T-helper 1 cell treated with Interleukin-12 subunit alpha and Interleukin-12 subunit beta and Interleukin-4 antibody, amounts not matched to agents 30 ng/mL and 1 ng/mL, for 36 hours (primary cell): ENCODE data around the gene RUNX2. TPM values are rescaled to one million over a fixed set of nuclear protein-coding genes. Genes with fewer than 3 reads are reported as not detected.

Experiments used
- intact Hi-C: fragments of 100-400 bp; cut with micrococcal nuclease; formaldehyde crosslinking; loops from one replicate; pipeline ENCODE4 v1.15.1; 2024
- total RNA-seq: library from RNA; stranded (reverse); gene quantifications from 2 replicates; pipeline ENCODE4 v1.2.3, GENCODE V29; 2022

RUNX2 gene
- total RNA-seq, 1 donor from 2014 or later = 14.6 TPM

DNA sequence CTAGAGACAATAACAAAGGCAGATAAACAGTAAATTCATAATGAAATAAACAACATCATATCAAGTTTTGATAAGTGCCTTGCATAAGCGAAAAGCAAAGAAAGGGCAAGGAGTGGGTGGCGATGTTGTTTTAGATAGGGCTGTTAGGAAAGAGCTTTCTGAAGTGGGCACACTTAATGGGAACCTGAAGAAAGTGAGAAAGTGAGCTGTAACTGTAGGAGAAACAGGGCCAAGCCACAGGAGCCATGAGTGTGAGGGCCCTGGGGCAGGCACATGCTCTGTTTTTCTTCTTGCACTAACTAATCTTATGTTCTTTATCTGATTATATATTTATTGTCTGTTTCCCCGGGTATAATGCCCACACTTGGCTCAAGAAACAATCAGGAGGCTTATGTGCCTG lies 243.0 kb downstream of the RUNX2 start:
- intact Hi-C loops = no loop called here

DNA sequence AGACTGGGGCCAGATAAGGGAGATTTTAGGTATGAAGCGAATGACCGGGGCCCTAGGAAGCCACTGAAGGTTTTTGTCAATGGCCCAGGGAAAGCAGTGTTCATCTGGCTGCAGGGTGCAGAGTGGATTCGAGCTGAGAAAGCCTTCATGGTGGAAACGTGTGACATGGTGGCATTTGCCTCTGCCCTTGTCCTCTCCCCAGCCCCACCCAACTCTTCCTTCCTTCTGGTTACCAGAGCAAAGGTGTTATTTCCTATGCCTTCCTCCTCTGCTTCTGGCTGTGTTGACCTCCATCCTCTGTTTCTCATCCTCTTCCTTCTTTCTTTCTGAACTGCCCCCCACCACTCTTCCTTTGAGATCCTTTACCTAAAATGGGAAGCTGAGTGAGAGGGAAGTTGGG lies 244.7 kb downstream of the RUNX2 start:
- intact Hi-C loops = no loop called here

DNA sequence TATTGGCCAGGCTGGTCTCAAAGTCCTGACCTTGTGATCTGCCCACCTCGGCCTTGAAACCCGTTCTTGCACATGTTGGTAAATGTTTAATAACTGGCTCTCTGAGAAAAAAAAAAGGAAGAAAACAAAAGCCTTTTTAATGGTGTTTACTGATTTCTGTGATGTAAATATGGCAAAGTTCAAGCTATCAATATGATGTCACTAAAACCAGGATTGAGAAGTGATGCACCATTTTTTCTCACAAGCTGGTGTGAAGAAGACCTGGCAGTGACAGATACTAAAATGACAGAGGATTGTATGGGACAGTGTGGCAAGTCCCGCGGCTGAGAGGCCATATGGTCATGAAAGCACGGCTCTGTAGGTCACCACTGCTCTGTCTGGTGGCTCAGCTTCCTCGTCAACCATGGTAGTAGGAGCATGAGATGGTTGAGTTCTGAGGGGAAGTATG lies 245.9 kb downstream of the RUNX2 start:
- intact Hi-C loops = no loop called here

DNA sequence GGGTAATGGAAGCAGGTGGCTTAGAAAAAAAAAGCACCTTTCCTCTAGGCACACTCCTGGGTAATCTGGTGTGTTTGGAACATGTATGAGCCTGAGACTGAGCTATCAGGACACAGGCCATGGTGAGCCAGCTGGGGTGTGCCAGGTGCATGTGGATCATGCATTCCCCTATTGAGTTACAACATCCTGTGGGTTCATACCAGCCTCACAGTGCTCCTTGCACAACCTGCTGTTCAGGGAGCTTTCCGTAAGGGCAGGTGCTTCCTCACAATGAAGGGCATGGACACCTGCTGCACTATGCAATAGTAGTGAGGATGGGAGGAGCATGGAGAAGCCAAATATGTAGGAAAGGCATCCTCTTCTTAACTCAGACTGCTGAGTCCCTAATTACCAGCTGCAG lies 246.8 kb downstream of the RUNX2 start:
- intact Hi-C loops = no loop called here

DNA sequence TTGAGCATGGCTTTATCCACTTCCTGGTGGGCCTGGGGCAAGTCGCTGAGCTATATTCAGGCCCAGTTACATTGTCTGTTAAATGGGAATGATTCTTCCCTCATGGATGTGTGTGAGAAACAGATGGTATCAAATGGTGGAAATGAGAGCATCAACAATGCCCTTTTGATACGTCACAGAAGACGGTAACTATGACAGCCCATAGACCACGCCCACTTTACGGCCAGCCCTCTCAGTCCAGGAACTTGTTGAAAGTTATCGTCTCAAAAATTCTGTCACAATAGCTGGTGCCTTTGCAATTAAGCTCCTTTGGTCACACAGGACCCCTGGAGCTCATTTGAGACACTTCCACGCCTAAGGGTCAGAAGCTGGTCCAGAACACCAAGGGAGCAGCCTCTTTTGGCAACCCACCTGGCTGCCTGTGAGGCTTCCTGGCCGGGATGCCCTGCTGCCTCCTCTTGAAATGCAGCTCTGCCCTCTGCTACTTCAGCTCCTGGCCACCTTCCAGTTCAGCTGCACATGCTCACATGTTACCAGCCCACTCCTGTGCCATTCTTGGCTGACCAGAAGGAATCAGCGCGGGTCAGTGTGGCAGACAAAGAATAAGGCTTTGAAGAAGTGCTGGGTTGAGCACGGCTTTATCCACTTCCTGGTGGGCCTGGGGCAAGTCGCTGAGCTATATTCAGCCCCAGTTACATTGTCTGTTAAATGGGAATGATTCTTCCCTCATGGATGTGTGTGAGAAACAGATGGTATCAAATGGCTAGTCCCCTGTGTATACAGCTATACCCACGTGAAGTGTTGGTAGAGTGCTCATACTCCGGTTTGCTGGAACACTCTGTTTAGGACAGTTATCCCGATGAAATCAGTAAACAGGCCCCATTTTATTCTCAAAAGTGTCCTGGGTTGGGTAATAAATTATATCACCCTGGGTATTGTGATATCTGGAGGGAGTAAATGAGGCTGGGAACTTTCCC lies 248.8 kb downstream of the RUNX2 start:
- intact Hi-C loops = no loop called here

DNA sequence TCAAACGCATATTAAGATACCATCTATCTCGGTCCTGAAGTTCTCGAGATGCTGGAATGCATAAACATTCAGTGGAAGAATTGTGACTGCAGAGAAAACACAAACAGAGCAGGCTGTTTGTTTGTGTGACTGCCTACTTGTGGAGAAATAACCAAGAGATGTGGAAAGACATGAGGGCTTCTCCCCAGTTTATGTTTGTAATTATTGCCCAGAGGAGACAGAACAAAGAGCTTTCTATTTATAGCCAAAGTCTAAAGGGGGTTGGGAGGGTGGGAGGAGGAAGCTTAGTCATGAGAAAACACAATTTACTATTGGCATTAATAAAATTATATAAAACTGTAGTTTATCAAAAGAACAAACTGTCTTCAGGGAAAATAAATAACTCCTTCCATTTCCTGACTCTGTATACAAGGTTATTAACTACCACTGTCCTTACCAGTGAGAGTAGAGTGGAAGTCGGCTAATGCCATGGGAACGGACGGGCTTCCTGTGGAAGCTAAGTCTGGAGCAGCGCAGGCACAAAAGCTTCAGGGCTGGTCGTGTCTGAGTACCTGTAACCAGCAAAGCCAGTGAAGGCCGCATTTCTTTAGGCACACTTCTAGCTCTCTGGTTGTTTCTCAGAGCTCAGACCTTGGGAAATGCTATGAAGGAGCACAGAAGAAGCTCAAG lies 249.8 kb downstream of the RUNX2 start:
- intact Hi-C loops = no loop called here

DNA sequence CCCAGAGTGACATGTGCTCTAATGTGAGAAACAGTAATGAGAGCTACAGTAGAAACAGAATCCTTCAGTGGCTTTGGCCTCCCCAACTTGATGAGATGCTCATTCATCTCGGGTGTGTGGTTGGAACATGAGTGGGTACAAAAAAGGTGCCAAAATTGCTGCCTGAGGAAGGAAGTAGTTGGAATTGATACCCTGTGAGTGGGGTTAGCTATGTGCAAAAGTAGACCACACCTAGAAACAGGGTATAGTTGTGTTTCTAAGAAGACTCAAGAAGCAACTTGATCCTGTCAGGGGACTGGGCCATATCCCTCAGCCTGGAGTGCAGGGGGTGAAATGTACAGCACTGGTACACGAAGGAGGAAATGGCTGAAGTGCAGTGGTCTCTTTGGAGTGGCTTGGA lies 256.0 kb downstream of the RUNX2 start:
- intact Hi-C loops = loop anchor here (10.0 kb wide), 2 partner anchors 579 to 659 kb away; no protein-coding TSS in a partner anchor

DNA sequence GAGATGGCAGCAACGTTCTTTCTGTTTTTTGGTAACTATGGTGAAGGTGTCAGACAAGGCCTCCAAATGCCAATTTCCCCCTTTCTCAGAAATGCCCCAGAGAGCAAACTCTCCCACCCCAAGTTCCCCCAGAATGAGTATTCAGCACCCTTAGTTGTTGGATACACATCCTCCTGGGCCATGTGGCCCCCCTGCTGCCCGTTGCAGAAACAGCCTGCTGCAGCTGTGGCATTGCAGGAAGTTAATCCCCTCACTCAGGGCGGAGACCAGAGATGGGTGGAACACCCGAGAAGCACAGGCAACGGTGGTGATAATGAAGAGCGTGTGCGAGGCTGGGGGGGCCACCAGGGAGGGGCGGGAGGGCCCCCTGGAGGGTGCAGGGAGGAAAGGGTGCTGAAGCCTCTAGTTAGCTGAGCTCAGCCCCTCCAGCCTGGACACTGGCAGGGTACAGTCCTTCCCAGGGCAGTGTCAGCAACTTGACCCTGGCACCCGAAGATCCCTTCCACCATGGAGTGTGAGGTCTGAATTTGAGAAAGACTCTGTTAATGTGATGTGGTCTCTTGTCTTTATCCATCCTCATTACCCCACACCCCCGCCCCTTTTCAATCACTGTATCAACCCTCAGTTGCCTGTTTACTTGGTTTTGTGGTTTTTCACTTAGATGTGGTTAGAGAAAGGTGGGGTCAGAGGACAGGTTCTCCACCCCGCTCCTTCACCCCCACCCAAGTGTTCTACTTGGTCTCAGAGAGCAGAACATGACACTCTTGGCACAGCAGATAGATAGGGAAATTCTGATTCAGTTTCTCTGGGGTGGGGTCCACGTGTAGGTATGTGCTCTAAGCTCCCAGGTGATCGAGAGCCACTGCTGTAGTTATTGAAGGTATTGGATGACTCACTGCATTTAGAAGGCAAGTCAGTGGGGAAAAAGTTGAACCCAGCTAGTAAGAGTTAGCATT lies 258.4 kb downstream of the RUNX2 start:
- intact Hi-C loops = loop anchor here (1.0 to 10.0 kb wide), 12 partner anchors 9 to 662 kb away; partner anchors contain the start of gene SUPT3H

DNA sequence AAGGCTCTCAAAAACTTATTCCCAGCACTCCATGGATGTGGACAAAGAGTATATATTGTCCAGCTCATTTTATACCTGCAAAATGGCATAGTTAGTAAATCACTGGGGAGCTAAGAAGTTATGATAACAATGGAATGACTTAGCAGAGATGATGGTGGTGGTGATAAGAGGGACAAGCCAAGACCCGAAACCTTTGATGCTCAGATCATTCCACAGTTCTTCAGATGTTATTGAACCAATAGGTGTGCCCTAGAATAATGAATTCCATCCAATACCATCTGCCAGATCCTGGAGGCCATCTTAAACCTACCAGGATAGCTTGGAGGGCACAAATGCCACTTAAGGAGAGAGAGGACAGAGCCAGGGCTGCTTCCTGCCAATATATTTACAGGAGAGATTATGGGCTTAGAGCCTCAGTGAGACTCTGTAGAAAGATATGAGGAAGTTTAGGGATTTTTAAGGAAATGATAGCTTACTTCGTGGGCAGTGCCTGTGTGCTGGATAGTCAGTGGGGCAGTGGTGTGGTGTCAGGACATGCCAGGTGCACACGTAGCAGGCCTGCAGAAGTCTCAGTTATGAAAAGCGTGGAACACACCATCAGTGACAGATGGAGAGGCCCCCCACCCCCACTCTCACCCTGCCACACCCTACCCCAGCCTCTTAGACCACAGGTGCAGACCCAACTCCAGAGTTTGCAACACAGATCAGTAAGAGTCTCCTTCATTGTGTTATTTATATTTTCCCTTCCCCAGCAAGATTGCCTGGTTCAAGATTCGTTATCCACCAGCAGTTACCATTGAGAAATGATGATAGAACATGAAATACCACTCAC lies 259.3 kb downstream of the RUNX2 start:
- intact Hi-C loops = loop anchor here (1.0 to 10.0 kb wide), 7 partner anchors 93 to 663 kb away; no protein-coding TSS in a partner anchor

DNA sequence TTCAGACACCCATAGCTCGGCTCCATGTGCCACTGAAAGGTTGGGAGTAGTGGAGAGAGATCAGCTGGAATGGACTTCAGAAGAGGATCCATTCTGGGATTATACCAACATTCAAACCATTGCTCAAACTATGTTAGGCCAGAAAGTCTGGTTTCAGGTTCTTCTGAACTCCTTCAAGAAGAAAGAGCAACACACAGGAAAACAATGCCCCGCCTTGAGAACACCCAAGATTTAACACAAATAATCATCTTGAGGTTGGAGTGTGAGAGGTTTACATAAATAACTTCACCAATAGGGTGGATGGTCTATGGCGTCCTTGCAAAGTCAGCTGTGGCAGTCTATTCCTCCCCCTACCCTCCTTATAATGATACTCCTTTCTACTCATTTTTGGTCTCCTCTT lies 261.2 kb downstream of the RUNX2 start:
- intact Hi-C loops = loop anchor here (2.0 to 10.0 kb wide), 5 partner anchors 152 to 665 kb away; no protein-coding TSS in a partner anchor

DNA sequence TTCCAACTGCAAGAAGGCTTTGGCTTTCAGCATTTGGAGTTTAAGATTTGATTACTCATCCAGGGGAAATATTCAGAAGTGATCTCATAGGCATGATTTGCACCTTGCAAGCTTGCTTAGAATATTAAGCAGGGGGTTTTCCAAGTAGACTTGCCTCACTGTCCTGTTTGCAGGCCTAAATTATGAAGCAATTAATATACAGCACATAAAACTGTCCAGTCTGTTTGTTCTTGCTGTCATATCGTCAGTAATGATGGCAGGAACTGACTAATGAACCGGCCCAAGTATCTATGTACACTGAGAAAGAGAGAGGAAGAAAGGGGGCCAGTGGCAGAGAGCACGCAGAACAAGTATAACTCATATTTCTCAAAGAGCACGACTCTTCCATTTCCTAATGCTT lies 262.1 kb downstream of the RUNX2 start:
- intact Hi-C loops = no loop called here

DNA sequence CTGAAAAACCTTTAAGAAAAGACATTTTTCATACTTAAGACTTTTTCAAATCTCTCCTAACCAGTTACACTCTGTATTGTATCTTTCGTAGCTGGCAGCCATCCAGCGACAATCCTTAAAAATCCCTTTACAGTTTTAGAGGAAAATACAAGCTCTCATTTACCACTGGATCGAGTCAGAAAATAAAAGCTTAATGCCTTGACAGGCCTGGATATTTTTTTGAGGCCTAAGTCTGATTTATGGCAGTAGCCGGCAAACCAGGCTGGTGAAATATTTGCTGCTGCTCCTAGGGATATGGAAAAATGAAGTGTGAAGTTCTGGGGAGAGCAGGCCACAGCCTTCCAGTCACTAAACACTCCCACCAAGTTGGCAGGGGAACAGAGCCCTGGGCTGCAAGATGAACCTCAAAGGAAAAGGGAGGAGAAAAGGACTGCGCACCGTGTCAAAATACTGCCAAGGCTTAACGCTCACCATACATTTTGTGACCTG lies 262.6 kb downstream of the RUNX2 start:
- intact Hi-C loops = no loop called here

DNA sequence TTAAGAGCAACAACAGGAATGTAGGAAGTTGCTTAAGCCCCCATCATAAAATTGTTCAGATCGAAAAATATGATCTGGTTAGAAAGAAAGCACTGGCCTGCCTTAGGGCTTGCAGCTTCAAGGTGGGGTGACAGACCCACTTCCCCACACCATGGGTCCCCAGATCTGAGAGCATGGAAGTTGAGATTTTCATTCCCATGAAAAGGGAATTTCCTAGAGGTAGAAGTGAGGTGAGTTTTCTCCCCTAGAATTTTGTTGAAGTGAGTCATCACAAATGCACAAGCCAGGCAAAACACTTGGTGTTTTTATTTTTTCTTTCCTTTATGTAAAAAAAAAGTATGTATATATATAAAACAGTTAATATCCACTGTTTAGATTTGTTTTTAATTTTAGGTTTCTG lies 263.2 kb downstream of the RUNX2 start:
- intact Hi-C loops = no loop called here

DNA sequence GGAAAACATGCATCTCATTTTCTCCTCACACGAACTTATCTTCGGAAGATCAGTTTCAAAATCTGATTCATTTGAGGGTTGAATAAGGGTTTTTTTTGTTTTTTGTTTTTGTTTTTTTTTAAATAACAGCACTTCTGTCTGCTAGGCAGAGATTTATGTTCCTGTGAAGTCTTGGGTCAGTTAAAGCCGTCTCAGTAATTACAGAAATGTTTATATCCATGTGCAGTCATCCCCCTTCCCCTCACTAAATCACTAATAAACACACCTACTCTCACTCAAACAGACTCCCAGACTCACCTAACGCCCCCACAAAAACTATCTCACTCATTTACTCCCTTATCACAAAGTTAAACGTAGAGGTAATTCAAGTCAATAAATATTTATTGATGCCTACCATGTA lies 263.8 kb downstream of the RUNX2 start:
- intact Hi-C loops = no loop called here

DNA sequence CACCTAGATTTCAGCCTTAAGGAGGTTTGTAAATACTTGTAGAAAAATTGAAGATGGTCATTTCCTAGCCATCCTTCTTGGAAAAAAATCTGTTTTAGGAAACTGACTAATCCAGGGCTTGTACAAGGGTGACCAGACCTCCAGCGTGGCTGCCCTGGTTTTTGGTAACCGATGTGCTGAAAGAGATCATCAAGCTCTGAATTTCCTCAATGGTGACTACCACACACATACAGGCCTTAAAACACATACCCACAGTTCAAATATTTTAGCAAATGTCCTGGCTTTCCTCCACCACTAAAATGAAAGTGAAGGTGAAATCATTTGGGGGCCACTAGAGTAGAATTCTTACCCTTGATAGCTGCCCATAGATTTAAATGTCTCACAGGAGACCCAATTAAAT lies 264.9 kb downstream of the RUNX2 start:
- intact Hi-C loops = no loop called here

DNA sequence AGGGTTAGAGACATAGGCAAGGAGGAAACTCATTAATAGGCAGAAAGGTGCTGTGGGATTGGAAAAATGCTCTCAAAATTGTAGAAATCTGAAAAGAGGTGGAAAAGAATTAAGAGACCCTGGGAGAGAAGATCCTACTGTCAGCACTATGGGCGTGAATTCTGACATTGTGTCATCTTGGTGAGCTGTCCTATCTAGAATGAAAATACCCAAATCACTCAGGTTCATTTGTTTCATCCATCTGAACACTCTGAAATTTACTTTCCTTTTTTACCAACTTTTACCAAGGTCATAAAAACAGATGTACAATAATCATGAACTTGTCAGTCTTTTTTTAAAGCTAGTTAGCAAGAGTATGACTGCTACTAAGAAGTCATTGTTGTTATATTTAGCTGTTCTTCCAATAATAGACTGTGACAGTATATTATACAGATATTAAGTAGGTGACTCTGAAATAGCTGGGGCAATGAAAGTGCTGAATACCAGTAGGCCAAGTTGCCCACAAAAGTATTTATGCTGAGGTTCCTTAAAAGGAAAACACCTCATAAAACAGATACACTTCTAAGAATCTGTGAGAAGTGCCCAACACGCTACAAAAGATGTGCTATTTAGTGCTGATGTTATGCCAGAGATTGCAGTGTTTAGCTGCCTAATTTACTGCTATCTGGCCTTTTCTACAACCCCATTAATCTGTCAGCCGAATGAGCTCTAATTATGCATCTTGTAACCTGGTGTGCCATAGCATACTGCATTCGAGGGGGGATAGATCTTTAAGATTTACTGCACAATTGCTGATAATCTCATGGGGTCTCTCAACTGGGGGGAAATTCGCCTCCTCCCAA lies 267.1 kb downstream of the RUNX2 start:
- intact Hi-C loops = loop anchor here (1.0 kb wide), 1 partner anchor 9 kb away; no protein-coding TSS in a partner anchor

DNA sequence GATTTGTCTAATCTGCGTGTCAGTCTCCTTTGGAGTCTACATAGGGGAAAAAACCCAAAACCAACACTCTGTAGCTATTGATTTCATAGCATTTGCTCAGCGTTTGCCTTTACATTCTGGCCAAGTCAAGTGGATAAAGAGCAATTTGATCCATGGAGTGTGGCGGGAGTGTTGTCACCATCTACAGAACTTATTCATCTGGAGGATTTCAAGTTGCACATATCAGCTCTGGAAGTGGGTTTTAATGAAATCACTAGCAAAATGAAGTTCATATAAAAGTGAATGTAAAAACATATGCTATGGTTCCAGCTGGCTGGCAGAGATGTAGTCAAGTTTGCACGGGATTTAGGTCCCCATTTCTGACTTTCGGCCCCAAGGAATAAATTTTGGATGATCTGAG lies 269.3 kb downstream of the RUNX2 start:
- intact Hi-C loops = no loop called here

DNA sequence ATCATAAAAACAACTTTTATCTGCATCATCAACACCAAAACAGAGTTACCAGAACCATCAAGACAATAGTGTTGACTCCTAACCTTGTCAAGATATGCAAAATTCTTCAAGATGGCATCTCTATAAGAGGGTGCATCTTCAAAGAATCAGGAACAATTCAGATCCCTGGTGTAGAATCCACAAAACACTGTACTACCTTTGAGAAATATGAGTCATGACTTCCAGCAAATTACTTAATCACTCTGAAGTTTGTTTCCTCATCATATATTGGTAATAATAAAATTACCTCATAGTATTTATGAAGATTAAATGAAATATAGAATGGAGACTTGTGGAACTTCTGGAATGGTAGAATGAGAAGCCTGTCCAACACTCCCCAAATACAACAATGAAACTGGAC lies 270.9 kb downstream of the RUNX2 start:
- intact Hi-C loops = no loop called here

DNA sequence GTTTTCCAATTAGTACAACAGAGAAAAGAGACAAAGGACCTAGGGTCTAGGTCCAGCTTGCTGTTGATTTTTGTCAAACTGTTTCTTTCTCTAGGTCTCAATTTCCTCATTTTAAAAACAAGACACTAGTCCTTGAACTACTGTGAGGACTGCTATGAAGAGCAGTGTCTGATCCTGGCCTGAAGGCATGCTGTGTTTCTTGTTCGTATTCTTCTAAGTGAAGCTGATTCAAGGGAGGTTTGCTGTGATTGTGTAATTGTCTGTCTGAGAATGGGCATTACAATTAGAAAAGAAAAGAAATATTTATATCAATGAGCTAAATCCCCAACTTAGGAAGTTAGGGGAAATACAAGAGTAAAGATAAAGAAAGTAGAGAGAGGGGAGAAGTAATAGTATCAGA lies 277.8 kb downstream of the RUNX2 start:
- intact Hi-C loops = no loop called here
